Peyer's patch (tissue), 4 donors: ENCODE results near the gene MEF2C. TPM values are rescaled to one million over a fixed set of nuclear protein-coding genes. Genes with fewer than 3 reads are reported as not detected.

Experiments
- DNase-seq, 3 donors: peaks; one replicate each; pipeline ENCODE4 v3.0.0-alpha.2; 2017 to 2019
- H3K27ac ChIP-seq, 4 donors: fragments of 200-600 bp; sonication (generic); one replicate each; pipeline ENCODE4 v1.5.1; 2016 to 2019
- H3K27me3 ChIP-seq, 2 donors: fragments of 200-600 bp; sonication (generic); one replicate each; pipeline ENCODE4 v1.5.1; 2019
- H3K36me3 ChIP-seq, 3 donors: fragments of 200-600 bp; sonication (generic); one replicate each; pipeline ENCODE4 v1.5.1; 2016 to 2019
- H3K4me1 ChIP-seq, 4 donors: fragments of 200-600 bp; sonication (generic); one replicate each; pipeline ENCODE4 v1.5.1; 2016 to 2019
- H3K4me3 ChIP-seq, 4 donors: fragments of 200-600 bp; sonication (generic); 1 replicate in 3 of 4; 2 replicates in 1 of 4; pipeline ENCODE4 v1.5.1; 2016 to 2019; ENCODE audit warnings: mild to moderate bottlenecking in 1 of 4
- H3K9me3 ChIP-seq, 4 donors: fragments of 200-600 bp; sonication (generic); one replicate each; pipeline ENCODE4 v1.5.1; 2016 to 2019; ENCODE audit warnings: mild to moderate bottlenecking in 1 of 4
- CTCF ChIP-seq, 6 experiments: fragments of 450-650 bp in 4 of 6; fragments of 200-600 bp in 2 of 6; sonication (generic) in 1 of 6; IDR thresholded peaks; one replicate each; pipeline ENCODE4 v1.5.1; 2017 to 2019; ENCODE audit warnings: antibody characterized with exemption in 6 of 6, mild to moderate bottlenecking in 3 of 6, moderate library complexity in 1 of 6
- POLR2A ChIP-seq, 2 donors: fragments of 450-650 bp; IDR thresholded peaks; one replicate each; pipeline ENCODE4 v1.5.1; 2017; ENCODE audit warnings: antibody characterized with exemption in 2 of 2, mild to moderate bottlenecking in 2 of 2, moderate library complexity in 2 of 2
- total RNA-seq, 4 donors: library from RNA; depleted of rRNA; stranded (reverse); fragments of >200 nt; gene quantifications; one replicate each; pipeline ENCODE4 v1.1.0, GENCODE V29; 2016

The MEF2C gene
- total RNA-seq, 4 donors from 2014 or later, result 5.4 to 137 (median 14.4) TPM

DNA sequence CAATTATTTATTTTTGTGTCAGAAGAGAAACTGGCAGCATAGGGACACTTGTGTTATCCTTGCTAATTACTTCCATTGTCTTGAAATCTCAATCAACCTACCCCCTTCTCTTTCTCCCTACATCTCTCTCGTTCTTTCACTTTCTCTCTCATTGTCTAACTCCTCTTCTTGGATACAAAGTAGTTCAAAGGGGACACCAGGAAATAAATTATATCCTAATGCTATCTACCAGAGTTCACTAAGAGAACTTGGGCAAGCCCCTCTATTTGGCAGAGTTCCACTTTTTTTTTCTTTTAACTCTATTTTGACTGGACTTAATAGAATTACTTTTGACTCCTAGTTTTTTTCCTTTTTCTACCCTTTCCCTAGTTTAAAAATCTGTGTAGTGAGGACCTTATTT lies 102.2 kb downstream of the MEF2C start:
- Histone ChIP-seq H3K4me1 (peaks cover 0 to 8% (median 0%) of the 10 kb centered on the region in 4 donors), H3K36me3 (no peaks in the 10 kb centered on the region), H3K27ac (no peak overlapping the region), H3K27me3 (no peaks in the 10 kb centered on the region), H3K9me3 (no peaks in the 10 kb centered on the region), H3K4me3 (no peak overlapping the region)
- TF ChIP-seq POLR2A (IDR thresholded peaks at IDR 0.05) (no peak), CTCF (IDR thresholded peaks at IDR 0.05) (no peak)
- DNase-seq, result no peak

DNA sequence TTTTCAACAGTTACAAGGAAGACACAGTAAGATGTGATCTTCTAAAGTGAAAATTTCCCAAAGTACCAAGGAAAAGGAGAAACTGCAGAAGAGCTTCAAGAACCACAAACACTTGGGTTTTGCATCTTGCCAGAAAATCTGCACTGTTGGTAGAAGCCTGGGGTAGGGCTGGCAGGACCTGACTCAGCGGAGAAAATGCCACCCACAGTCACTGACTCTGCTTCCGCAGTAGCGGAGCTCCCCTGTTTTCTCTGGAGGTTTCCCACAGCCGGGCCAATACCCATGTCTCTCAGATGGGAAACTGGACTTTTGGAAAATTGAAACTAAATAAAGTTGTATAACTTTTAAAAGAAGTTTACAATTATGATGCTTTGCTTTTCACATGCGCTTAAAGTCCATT lies 104.2 kb downstream of the MEF2C start:
- Histone ChIP-seq H3K4me3 (no peak overlapping the region), H3K9me3 (no peaks in the 10 kb centered on the region), H3K36me3 (no peaks in the 10 kb centered on the region), H3K27me3 (no peaks in the 10 kb centered on the region), H3K27ac (no peak overlapping the region), H3K4me1 (no peaks in the 10 kb centered on the region)
- TF ChIP-seq POLR2A (IDR thresholded peaks at IDR 0.05) (no peak), CTCF (IDR thresholded peaks at IDR 0.05) (no peak)
- no peak for DNase-seq

GRCh38 chr5:88776692-88777091 lies 106.3 kb downstream of the MEF2C start:
- no peaks in the 10 kb centered on the region for H3K36me3 ChIP-seq
- TF ChIP-seq POLR2A (IDR thresholded peaks at IDR 0.05) (no peak), CTCF (IDR thresholded peaks at IDR 0.05) (peak in 2 of 6 experiments; percentile 7 to 25)
- H3K27ac ChIP-seq, result no peak overlapping the region
- peak in 2 of 3 donors; percentile 67 to 69 for DNase-seq
- no peaks in the 10 kb centered on the region for H3K27me3 ChIP-seq
- H3K4me1 ChIP-seq, result no peaks in the 10 kb centered on the region
- H3K9me3 ChIP-seq, result no peaks in the 10 kb centered on the region
- H3K4me3 ChIP-seq, result no peak overlapping the region

GRCh38 chr5:88772831-88773230 lies 110.2 kb downstream of the MEF2C start:
- TF ChIP-seq POLR2A (IDR thresholded peaks at IDR 0.05) (no peak), CTCF (IDR thresholded peaks at IDR 0.05) (no peak)
- no peaks in the 10 kb centered on the region for H3K27me3 ChIP-seq
- no peaks in the 10 kb centered on the region for H3K4me1 ChIP-seq
- H3K9me3 ChIP-seq, result no peaks in the 10 kb centered on the region
- no peak overlapping the region for H3K4me3 ChIP-seq
- H3K36me3 ChIP-seq, result no peaks in the 10 kb centered on the region
- no peak for DNase-seq
- H3K27ac ChIP-seq, result no peak overlapping the region

- no peak for DNase-seq
- no peaks in the 10 kb centered on the region for H3K27me3 ChIP-seq
- no peak overlapping the region for H3K4me3 ChIP-seq
- H3K4me1 ChIP-seq, result no peaks in the 10 kb centered on the region
- TF ChIP-seq CTCF (IDR thresholded peaks at IDR 0.05) (no peak), POLR2A (IDR thresholded peaks at IDR 0.05) (no peak)
- no peak overlapping the region for H3K27ac ChIP-seq
- H3K9me3 ChIP-seq, result no peaks in the 10 kb centered on the region
- H3K36me3 ChIP-seq, result no peaks in the 10 kb centered on the region
Observed at GRCh38 chr5:88772047-88772446, 110.9 kb downstream of the MEF2C start.
